Glutamatergic neuron (in vitro differentiated cells): ENCODE data around the gene TRIM62. TPM values are rescaled to one million over a fixed set of nuclear protein-coding genes. Genes with fewer than 3 reads are reported as not detected.

ENCODE experiments used
- DNase-seq: peaks from one replicate; pipeline ENCODE4 v3.0.0; 2022
- H3K27ac Mint-ChIP-seq: one replicate; pipeline ENCODE4 v1.8.0; 2020; ENCODE audit warnings: mild to moderate bottlenecking, mixed read lengths, inconsistent platforms; ENCODE audit not compliant: unreplicated experiment
- H3K27me3 Mint-ChIP-seq: one replicate; pipeline ENCODE4 v1.8.0; 2020; ENCODE audit warnings: mild to moderate bottlenecking, moderate library complexity, mixed read lengths, inconsistent platforms; ENCODE audit not compliant: unreplicated experiment
- H3K36me3 Mint-ChIP-seq: one replicate; pipeline ENCODE4 v1.8.0; 2020; ENCODE audit warnings: mild to moderate bottlenecking, mixed read lengths, inconsistent platforms; ENCODE audit not compliant: unreplicated experiment
- H3K4me1 Mint-ChIP-seq: one replicate; pipeline ENCODE4 v1.8.0; 2020; ENCODE audit warnings: mild to moderate bottlenecking, low read depth, mixed read lengths, inconsistent platforms; ENCODE audit not compliant: unreplicated experiment
- H3K4me3 Mint-ChIP-seq: one replicate; pipeline ENCODE4 v1.8.0; 2020; ENCODE audit warnings: mild to moderate bottlenecking, mixed read lengths, inconsistent platforms; ENCODE audit not compliant: unreplicated experiment
- H3K9me3 Mint-ChIP-seq: one replicate; pipeline ENCODE4 v1.8.0; 2020; ENCODE audit warnings: mild to moderate bottlenecking, moderate library complexity, mixed read lengths, inconsistent platforms; ENCODE audit not compliant: unreplicated experiment
- total RNA-seq: library from RNA; stranded (reverse); fragmentation: NEBNext Ultra II Directional; extraction: Animal tissue kit (Norgen Biotek cat#: 25700); gene quantifications from one replicate; pipeline ENCODE4 v1.2.1, GENCODE V29; 2021; ENCODE audit not compliant: unreplicated experiment
- TF ChIP-seq, protein P1 (sequence below): fragments of 200-600 bp; sonication (generic); IDR thresholded peaks from one replicate; pipeline ENCODE4 v1.5.0; 2021; ENCODE audit not compliant: partially characterized antibody, unreplicated experiment

TRIM62 gene
- total RNA-seq, 1 donor from 2014 or later, result 95.7 TPM

DNA sequence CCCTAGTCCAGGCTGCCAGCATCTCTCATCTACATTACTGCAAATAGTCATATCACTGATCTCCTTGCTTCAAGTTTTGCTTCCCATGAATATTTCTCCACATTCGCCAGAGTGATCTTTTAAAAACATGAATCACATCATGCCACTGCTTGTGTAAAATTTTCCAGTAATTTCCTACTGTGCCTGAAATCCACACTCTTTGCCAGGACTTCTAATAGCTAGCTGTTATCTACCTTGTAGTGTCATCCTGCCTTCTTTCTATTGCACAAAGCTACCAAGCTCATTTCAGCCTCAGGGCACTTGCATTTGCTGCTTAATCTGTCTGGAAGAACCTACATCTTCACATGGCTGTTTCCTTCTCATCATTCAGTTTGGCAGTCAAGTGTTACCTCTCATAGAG is 40.5 kb upstream of the TRIM62 start:
- Mint-ChIP-seq H3K4me3 (no peak overlapping the region), H3K27me3 (peaks cover 2% of the 10 kb centered on the region), H3K9me3 (peaks cover 10% of the 10 kb centered on the region), H3K4me1 (peaks cover 5% of the 10 kb centered on the region), H3K36me3 (peaks cover 30% of the 10 kb centered on the region), H3K27ac (no peak overlapping the region)
- DNase-seq, result no peak
- TF ChIP-seq, protein P1, sequence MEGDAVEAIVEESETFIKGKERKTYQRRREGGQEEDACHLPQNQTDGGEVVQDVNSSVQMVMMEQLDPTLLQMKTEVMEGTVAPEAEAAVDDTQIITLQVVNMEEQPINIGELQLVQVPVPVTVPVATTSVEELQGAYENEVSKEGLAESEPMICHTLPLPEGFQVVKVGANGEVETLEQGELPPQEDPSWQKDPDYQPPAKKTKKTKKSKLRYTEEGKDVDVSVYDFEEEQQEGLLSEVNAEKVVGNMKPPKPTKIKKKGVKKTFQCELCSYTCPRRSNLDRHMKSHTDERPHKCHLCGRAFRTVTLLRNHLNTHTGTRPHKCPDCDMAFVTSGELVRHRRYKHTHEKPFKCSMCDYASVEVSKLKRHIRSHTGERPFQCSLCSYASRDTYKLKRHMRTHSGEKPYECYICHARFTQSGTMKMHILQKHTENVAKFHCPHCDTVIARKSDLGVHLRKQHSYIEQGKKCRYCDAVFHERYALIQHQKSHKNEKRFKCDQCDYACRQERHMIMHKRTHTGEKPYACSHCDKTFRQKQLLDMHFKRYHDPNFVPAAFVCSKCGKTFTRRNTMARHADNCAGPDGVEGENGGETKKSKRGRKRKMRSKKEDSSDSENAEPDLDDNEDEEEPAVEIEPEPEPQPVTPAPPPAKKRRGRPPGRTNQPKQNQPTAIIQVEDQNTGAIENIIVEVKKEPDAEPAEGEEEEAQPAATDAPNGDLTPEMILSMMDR, result no peak

- no peak for DNase-seq
- Mint-ChIP-seq H3K27me3 (peaks cover 2% of the 10 kb centered on the region), H3K36me3 (peaks cover 30% of the 10 kb centered on the region), H3K9me3 (peaks cover 10% of the 10 kb centered on the region), H3K27ac (no peak overlapping the region), H3K4me3 (no peak overlapping the region), H3K4me1 (peaks cover 5% of the 10 kb centered on the region)
- TF ChIP-seq, protein P1, result no peak
Observed at GRCh38 chr1:33221385-33221758, 39.5 kb upstream of the TRIM62 start.

- Mint-ChIP-seq H3K4me1 (peaks cover 5% of the 10 kb centered on the region), H3K9me3 (peaks cover 10% of the 10 kb centered on the region), H3K36me3 (peaks cover 30% of the 10 kb centered on the region), H3K4me3 (no peak overlapping the region), H3K27ac (no peak overlapping the region), H3K27me3 (peaks cover 2% of the 10 kb centered on the region)
- DNase-seq, result no peak
- TF ChIP-seq, protein P1, result no peak
Observed at GRCh38 chr1:33220676-33221384, 39.0 kb upstream of the TRIM62 start.

DNA sequence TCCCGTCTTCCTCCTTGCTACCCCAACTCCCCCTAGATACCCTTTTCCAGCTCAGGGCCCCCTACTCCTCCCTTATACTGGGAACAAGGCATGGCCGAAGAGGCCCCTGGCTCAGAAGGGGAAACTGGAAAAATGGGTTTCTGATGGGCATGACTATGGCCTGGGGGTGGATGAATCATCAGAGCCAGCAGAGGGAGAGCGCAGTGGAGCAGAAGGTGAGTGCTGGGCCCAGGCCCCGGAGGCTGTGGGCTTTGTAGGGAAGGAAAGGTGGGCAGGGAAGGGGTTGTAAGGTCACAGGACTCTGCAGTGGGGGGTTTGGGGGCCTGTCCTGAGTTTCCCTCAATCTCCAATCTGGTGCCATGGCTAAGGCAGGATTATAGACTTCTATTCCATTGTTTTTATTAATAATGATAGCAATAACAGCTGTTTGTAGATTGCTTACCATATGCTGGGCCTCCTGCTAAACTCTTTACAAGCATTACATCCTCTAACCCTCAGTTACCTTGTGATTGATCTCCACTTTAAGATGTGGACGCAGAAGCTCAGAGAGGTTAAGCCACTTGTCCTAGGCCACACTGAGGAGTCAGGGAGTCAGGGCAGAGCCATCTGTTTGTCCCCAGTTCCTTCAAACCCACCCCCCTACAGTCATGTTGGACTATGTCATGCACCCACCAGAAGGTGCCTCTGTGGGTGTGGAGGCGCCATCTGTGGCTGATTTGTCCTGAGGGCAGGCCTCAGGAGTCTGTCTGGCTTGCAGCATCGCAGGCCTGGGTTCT is 38.2 kb upstream of the TRIM62 start:
- TF ChIP-seq, protein P1, result no peak
- peaks cover 5% of the 10 kb centered on the region for H3K4me1 Mint-ChIP-seq
- H3K9me3 Mint-ChIP-seq, result peaks cover 10% of the 10 kb centered on the region
- peaks cover 2% of the 10 kb centered on the region for H3K27me3 Mint-ChIP-seq
- H3K27ac Mint-ChIP-seq, result no peak overlapping the region
- no peak overlapping the region for H3K4me3 Mint-ChIP-seq
- DNase-seq, result no peak
- peaks cover 25% of the 10 kb centered on the region for H3K36me3 Mint-ChIP-seq

GRCh38 chr1:33211972-33212371 is 30.1 kb upstream of the TRIM62 start:
- Mint-ChIP-seq H3K27me3 (no peaks in the 10 kb centered on the region), H3K36me3 (no peaks in the 10 kb centered on the region), H3K27ac (no peak overlapping the region), H3K4me3 (no peak overlapping the region), H3K9me3 (peaks cover 2% of the 10 kb centered on the region), H3K4me1 (no peaks in the 10 kb centered on the region)
- TF ChIP-seq, protein P1, result no peak
- DNase-seq, result no peak
